Right cardiac atrium (tissue), 5 donors: ENCODE results near the gene NARS2. TPM values are rescaled to one million over a fixed set of nuclear protein-coding genes. Genes with fewer than 3 reads are reported as not detected.
"Not testable (repeated sequence)": the region's sequence is repeated elsewhere in the genome, so short reads cannot be mapped to it uniquely, and the experiment has no call there.

Source experiments
- ATAC-seq, 2 donors: fragments of 200-7000 bp; cut with Tn5 transposase; one replicate each; pipeline versions ENCODE4 v1.8.0 to v1.9.1; 2020; ENCODE audit warnings: moderate library complexity in 2 of 2, mild to moderate bottlenecking in 1 of 2
- DNase-seq, 3 donors: peaks; one replicate each; pipeline ENCODE4 v3.0.0-alpha.2; 2020
- H3K27ac ChIP-seq: one replicate; pipeline ENCODE4 v1.5.1; 2013; ENCODE audit warnings: mild to moderate bottlenecking, low read length, control low read depth, moderate library complexity
- H3K27me3 ChIP-seq: one replicate; pipeline ENCODE4 v1.6.1; 2013; ENCODE audit not compliant: control insufficient read depth, insufficient read depth
- H3K4me1 ChIP-seq: one replicate; pipeline ENCODE4 v1.6.1; 2013; ENCODE audit warnings: low read length; ENCODE audit not compliant: control insufficient read depth, insufficient read depth
- H3K4me3 ChIP-seq: one replicate; pipeline ENCODE4 v1.5.1; 2013; ENCODE audit warnings: low read length, control low read depth
- H3K9me3 ChIP-seq: one replicate; pipeline ENCODE4 v1.6.1; 2013; ENCODE audit warnings: low read length; ENCODE audit not compliant: control insufficient read depth
- WGBS: extraction: QIAGEN DNeasy Blood & Tissue Kit; methylation state at CpG from one replicate; pipeline ENCODE4 v1.1.7; 2013; 5-methylcytosine and 5-hydroxymethylcytosine counted together
- intact Hi-C, 4 donors: fragments of 100-400 bp; cut with DNase I; formaldehyde crosslinking; loops; one replicate each; pipeline versions ENCODE4 v1.11.0 to v1.14.0; 2022 to 2023
- polyA plus RNA-seq: library from polyadenylated mRNA; stranded (reverse); fragments of 200-250 nt; gene quantifications from one replicate; pipeline ENCODE4 v1.2.3, GENCODE V29; 2013
- total RNA-seq, 4 donors: library from RNA; stranded (reverse); fragmentation: NEBNext Ultra II Directional; extraction: Animal tissue kit (Norgen Biotek cat#: 25700); gene quantifications; one replicate each; pipeline ENCODE4 v1.2.1, GENCODE V29; 2021
- donor health status: healthy with polysubstance abuse.
- donor health status: DM: no; HTN: yes; CAD: no.
- donor health status: DM: no; HTN: no; CAD: no.
- donor health status: DM: no; HTN: yes; CAD: no; lungs with severe emphysema.
- donor health status: DM: yes; HTN: yes; CAD: no.

The NARS2 gene
- total and polyA plus RNA-seq, 5 donors, result 10.2 to 19.1 (median 13.9) TPM

DNA sequence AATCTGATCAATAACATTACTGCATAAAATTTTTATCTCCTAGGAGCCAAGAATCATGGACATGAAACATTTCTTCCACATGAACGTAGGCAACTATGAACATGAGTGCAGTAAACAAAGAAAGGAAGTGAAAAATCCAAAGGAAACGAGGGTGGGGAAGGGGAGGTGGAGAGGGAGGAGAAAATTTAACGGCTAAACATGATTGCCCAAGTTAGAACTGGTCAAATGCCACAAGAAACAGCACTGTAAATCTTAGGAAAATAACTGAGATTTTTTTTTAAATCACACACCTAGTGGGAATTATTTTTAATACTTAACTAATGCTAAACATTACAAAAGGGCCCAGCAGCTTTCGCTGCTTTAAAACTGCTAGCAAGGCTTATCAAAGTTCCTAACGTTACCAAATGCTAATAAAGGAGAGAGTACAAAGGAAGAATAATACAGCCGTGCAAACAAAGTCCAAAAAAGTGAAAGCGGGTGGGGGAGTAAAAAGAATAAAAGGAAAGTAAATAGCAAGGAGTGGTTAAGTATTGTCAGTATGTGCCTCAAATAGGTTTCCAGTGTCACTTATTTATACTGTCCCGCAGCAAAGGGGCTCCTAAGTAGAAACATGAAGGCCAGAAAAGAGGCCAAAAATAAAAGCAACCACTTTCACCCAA is 13.7 kb downstream of the NARS2 start:
- Histone ChIP-seq H3K4me3 (peak overlapping the region; percentile 27), H3K9me3 (no peaks in the 10 kb centered on the region), H3K27ac (no peak overlapping the region), H3K4me1 (no peaks in the 10 kb centered on the region), H3K27me3 (no peaks in the 10 kb centered on the region)
- intact Hi-C loops, result loop anchor here (5.0 to 10.0 kb wide), 5 partner anchors 136 to 416 kb away; partner anchors contain the start of gene GAB2 (in 1 of the 4)
- peak; percentile 69 to 75 for ATAC-seq
- no peak for DNase-seq
- WGBS, result 15% methylated on average over 8 of the region's 8 CpGs

DNA sequence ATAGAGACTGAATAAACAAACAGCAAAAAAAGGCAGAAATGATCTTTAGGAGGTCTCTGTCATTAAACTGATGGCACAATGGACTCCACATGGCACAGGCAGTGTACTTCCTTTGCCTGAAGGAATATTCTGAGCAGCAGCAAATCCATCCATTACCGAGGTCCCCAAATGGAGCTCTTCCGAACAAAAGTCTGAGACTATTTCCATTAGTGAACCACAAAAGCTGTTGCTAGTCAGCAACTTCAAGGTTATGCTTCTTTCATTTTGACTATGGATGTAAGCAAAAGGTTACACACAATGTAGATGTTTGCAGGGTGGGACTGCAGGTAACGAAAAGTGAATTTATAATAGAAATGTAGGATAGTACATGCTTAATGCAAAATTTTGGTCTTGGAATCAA is 14.5 kb downstream of the NARS2 start:
- Histone ChIP-seq H3K9me3 (no peaks in the 10 kb centered on the region), H3K27me3 (no peaks in the 10 kb centered on the region), H3K4me3 (no peak overlapping the region), H3K4me1 (no peaks in the 10 kb centered on the region), H3K27ac (no peak overlapping the region)
- no peak for ATAC-seq
- DNase-seq, result no peak
- intact Hi-C loops, result loop anchor here (5.0 to 10.0 kb wide), 5 partner anchors 135 to 415 kb away; partner anchors contain the start of gene GAB2 (in 1 of the 4)
- WGBS, result 87% methylated on average over 3 of the region's 3 CpGs

DNA sequence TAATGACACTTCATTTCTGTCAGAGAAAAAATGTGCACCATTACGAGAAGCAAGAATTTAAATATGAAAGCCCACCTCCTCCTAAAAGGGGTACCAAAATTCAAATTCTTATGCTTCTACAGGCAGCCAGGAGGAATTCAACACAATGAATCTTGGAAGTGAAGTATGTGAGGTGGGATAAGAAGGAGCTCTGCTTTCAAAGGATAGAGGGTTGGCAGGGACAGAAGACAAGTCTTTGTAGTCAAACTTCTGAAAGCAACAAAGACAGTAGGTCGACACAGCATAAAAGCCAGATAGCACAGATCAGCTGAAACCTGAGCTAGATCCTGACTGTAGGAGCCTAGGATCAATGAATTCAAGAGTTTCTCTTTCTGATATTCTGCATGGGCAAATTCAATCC is 17.4 kb downstream of the NARS2 start:
- WGBS, result 62% methylated on average over 2 of the region's 2 CpGs
- ATAC-seq (no peak), DNase-seq (no peak)
- intact Hi-C loops, result no loop called here
- no peak overlapping the region for H3K27ac ChIP-seq
- H3K9me3 ChIP-seq, result no peaks in the 10 kb centered on the region
- no peak overlapping the region for H3K4me3 ChIP-seq
- no peaks in the 10 kb centered on the region for H3K27me3 ChIP-seq
- H3K4me1 ChIP-seq, result no peaks in the 10 kb centered on the region

GRCh38 chr11:78555592-78555991 is 19.1 kb downstream of the NARS2 start:
- no peak for ATAC-seq
- Histone ChIP-seq H3K9me3 (no peaks in the 10 kb centered on the region), H3K27ac (no peak overlapping the region), H3K4me1 (no peaks in the 10 kb centered on the region), H3K27me3 (no peaks in the 10 kb centered on the region), H3K4me3 (no peak overlapping the region)
- intact Hi-C loops, result no loop called here
- no peak for DNase-seq
- 96% methylated on average over 3 of the region's 3 CpGs for WGBS

GRCh38 chr11:78552881-78553280 is 21.8 kb downstream of the NARS2 start:
- Histone ChIP-seq H3K27me3 (no peaks in the 10 kb centered on the region), H3K4me3 (no peak overlapping the region), H3K9me3 (no peaks in the 10 kb centered on the region), H3K27ac (no peak overlapping the region), H3K4me1 (no peaks in the 10 kb centered on the region)
- no peak for DNase-seq
- WGBS, result 97% methylated on average over 2 of the region's 2 CpGs
- no peak for ATAC-seq
- intact Hi-C loops, result no loop called here

- H3K9me3 ChIP-seq, H3K27me3 ChIP-seq, H3K27ac ChIP-seq, ATAC-seq, H3K4me3 ChIP-seq, DNase-seq, intact Hi-C loops, H3K4me1 ChIP-seq: not testable (repeated sequence)
- WGBS, result 99% methylated on average over 6 of the region's 6 CpGs
Observed at GRCh38 chr11:78552139-78552538, 22.5 kb downstream of the NARS2 start.

DNA sequence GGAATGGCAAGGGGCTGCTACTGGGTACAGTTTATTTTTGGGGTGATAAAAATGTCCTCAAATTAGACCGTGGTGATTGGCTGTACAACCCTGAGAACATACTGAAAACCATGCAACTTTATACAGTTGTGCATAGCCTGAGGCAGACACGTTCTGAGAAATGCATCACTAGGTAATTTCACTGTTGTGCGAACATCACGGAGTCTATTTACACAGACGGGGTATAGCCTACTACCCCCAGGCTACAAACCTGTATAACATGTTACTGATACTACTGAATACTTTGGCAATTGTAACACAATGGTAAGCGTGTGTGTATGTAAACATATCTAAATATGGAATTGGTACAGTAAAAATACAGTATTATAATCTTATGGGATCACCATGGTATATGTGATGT is 23.6 kb downstream of the NARS2 start:
- no peak for DNase-seq
- ATAC-seq, result no peak
- Histone ChIP-seq H3K4me3 (no peak overlapping the region), H3K9me3 (no peaks in the 10 kb centered on the region), H3K27me3 (no peaks in the 10 kb centered on the region), H3K4me1 (no peaks in the 10 kb centered on the region), H3K27ac (no peak overlapping the region)
- intact Hi-C loops, result no loop called here
- whole genome bisulfite sequencing, result 80% methylated on average over 6 of the region's 6 CpGs

DNA sequence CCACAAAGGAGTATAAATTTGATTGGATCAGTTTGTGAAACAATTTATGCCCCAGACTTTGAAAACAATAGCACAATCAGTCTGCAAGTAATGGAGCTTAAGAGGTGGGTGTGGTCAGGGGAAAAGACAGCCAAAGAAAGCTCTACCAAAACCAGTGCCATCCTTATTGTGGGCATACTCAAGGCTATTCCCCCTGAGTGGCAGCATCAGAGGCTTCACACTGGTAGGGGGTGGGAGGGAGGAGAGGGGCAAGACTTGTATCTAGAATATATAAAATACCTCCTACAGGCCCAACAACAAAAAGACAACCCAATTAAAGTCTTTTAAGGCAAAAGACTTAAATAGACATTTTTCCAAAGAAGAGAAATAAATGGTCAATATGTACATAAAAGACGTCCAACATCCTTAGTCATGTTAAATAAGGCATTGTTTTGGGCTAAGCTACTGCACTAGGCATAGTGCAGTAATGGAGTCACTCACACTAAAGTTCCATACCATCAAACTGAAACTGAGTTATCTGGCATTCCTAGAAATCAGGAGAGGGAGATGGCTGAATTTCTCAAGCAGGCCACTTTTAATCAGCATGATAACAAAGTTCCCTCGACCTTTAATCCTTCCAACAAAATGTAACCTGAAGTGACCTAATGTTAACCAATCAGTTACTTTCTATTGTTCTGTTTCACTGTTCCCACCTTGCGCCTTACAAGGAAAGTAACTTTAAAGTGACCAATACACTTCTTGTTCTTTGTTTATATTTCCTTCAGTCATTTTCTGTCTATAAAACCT is 24.8 kb downstream of the NARS2 start:
- intact Hi-C loops, result no loop called here
- 57% methylated on average over 3 of the region's 3 CpGs for WGBS
- Histone ChIP-seq H3K27ac (no peak overlapping the region), H3K9me3 (no peaks in the 10 kb centered on the region), H3K4me3 (no peak overlapping the region), H3K4me1 (no peaks in the 10 kb centered on the region), H3K27me3 (no peaks in the 10 kb centered on the region)
- ATAC-seq (peak in 1 of 2 donors; percentile 60), DNase-seq (no peak)

- H3K4me1 ChIP-seq, result no peaks in the 10 kb centered on the region
- WGBS, result 55% methylated on average over 2 of the region's 2 CpGs
- peak; percentile 24 to 69 (median 49) for DNase-seq
- intact Hi-C loops, result no loop called here
- peak; percentile 73 to 84 for ATAC-seq
- peak overlapping the region; percentile 26 for H3K27ac ChIP-seq
- H3K9me3 ChIP-seq, result no peaks in the 10 kb centered on the region
- no peaks in the 10 kb centered on the region for H3K27me3 ChIP-seq
- no peak overlapping the region for H3K4me3 ChIP-seq
Observed at GRCh38 chr11:78548911-78549590, 25.6 kb downstream of the NARS2 start.

DNA sequence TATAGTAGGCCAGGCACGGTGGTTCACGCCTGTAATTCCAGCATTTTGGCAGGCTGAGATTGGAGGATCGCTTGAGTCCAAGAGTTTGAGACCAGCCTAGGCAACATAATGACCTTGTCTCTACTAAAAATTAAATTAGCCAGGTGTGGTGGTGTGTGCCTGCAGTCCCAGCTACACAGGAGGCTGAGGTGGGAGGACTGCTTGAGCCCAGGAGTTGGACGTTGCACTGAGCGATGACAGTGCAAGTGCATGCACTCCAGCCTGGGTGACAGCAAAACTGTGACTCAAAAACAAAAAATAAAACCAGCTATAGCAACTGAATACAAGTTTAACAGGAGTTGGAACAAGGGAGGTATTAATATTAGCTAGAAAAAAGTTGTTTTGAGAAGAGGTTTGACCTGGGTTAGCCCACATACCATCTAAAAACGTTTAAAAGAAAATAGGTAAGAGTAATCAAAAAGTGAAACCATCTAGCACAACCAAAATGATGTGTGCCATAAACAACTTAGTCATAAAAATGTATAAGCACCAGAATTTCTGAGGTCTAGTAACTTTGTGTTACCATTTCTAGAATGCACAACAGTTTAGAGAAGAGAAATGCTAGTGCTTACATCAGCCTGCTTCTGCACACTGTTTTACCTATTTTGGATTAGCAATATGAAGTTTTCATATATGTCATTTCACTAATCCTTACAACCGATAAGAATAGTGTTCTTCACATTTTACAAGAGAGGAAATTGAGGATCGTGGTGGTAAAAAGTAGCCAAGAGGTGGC is 26.5 kb downstream of the NARS2 start:
- H3K27me3 ChIP-seq, result no peaks in the 10 kb centered on the region
- H3K9me3 ChIP-seq, result no peaks in the 10 kb centered on the region
- intact Hi-C loops, result no loop called here
- WGBS, result 93% methylated on average over 8 of the region's 8 CpGs
- no peaks in the 10 kb centered on the region for H3K4me1 ChIP-seq
- no peak for ATAC-seq
- no peak overlapping the region for H3K27ac ChIP-seq
- no peak overlapping the region for H3K4me3 ChIP-seq
- no peak for DNase-seq
